Measurements from ENCODE around the gene RND3.

RND3 gene

GRCh38 chr2:150475479-150476250 is 11.8 kb downstream of the RND3 start:
- DNase-seq = no peak

DNA sequence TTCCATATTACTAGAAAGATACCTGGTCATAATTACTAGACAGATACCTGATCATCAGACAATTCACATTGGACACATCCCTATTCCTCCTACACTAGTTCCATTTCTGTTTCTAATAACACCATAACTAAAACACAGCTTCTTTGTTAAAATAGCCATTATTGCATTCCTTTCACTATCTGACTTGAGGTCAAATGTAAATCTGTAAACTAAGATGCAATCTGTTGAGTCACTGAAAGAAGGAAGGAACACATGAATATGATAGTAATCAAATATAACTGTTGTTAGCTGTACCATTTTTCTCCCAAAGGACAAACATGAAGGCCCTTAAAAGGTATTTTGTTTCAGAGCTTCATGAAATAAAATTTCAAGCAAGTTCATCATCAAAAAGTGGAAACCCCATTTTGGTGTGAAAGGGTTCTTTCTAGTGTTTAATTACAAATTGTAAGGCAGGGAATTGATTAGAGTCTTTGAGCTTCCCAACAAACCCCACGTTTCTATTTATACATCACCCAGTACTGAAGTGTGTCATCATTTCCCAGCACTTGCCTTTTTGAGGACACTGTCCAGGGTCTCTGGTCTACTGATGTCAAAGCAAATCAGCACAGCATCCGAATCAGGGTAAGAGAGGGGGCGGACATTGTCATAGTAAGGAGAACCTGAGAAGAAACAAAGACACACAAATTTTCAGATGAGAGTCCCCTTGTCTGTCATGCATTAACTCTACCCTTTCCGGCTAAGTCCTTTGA is 13.0 kb downstream of the RND3 start:
- no peak for DNase-seq

DNA sequence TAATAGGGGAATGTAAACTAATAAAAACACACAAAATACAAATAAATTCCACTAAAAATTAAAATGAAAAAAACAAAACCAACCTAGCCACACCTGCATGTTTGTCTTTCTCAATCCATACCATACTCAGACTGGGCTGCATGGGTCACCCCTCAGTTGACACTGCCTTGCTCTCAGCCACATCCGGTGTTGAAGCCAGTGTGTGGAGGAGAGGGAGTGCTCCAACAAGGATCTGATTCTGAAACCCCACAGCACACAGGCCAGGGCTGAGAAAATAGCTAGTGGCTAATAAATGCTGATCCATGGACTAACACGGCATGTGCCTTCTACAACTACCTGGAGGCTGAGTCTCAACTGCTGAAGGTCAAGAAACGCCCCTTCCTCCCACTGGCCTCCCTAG is 13.7 kb downstream of the RND3 start:
- DNase-seq = no peak

DNA sequence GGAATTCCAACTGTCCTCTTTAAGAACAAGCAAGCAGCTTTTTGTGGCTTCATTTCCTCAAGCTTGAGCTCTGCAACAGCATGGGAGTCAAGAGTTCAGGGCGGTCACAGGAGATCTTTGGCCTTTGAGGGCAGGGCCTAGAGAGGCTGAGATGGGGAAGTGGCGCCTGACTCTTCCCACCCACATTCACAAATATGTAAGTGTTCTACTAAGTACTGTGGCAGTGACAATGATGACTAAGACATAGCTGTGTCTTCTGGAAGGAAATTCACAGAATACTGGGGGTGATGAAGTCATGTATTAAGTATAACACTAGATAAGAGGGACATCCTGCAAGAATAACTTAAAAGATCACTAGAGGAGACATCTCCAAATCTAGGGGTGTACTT is 15.0 kb downstream of the RND3 start:
- DNase-seq = no peak

DNA sequence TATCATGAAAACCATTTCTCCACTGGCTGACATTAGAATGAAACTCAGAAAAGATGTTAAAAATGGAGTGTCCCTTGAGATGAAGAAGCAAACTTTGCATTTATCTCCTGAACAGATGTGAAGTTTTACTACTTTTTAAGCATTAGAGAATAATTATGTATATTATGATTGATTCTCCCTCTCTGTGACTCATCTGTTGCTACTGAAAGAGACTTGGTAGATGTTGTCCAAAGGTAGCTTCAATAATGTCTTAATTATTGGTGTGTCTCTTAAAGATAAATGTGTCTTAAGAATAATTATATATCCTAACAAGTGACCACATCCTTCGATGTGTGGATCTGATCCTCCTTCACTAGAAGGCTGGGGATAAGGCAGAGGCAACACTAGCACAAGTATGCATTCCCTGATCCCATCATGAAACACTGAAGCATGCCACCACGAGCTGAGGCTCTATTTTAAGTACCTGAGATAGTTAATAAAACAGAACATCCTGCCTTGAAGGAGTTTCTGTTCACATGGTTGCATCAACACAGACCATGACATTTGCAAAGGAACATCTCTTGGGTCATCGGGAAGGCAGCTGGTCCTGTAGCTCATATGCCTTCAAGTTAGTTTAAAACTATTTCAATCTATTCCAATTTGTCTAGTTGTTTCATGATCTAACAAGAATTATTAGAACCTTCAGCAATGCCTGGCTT is 15.5 kb downstream of the RND3 start:
- no peak for DNase-seq

DNA sequence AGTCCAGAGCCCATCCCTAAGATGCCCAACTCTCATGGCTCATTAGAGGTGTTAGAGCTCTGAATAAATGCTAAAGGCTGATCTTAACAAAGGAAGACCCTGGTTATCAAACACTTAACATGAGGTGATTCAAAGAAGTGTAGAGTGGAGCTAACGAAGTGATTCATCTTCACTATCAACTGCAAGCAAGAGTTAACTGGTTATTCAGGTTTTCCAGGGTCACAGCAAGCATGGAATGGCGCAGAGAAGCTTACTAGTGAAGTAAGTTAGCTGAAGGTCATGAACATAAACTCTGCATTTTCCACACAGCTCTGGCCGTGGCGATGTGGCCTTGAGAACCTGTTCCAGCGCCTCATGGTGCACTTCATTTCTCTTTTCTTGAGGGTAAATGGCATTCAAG is 17.0 kb downstream of the RND3 start:
- no peak for DNase-seq

GRCh38 chr2:150469706-150470274 is 17.7 kb downstream of the RND3 start:
- DNase-seq = no peak

DNA sequence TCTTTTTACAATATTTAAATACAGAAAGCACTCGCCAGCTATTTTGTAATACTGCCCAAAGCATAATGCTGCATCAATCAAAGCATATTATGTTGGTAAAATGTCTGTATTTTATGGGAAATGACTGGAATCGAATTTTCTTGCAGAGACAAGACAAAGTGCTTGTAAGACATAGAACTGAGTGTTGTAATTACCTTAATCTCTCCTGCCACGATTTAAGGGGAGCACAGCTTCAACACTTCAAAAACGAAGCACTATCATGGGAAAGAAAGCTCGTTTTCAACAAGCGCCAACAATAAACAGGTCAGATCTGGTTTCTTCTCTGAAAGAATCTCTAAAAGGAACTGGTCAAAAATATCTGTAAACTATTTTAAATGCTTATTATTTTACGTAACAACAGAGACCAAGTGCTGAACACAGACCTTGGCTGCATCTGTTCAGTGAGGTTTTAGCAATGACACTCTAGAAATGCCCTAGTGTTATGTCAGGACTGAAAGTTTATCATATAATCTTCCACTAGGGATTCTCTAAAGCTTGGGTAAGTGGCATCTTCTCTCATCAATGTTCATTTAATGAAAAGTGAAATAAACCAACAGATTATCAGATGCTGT is 19.0 kb downstream of the RND3 start:
- DNase-seq = no peak

GRCh38 chr2:150467621-150467963 is 19.9 kb downstream of the RND3 start:
- DNase-seq = no peak

- no peak for DNase-seq
Measured at GRCh38 chr2:150466741-150467620, 20.5 kb downstream of the RND3 start.

DNA sequence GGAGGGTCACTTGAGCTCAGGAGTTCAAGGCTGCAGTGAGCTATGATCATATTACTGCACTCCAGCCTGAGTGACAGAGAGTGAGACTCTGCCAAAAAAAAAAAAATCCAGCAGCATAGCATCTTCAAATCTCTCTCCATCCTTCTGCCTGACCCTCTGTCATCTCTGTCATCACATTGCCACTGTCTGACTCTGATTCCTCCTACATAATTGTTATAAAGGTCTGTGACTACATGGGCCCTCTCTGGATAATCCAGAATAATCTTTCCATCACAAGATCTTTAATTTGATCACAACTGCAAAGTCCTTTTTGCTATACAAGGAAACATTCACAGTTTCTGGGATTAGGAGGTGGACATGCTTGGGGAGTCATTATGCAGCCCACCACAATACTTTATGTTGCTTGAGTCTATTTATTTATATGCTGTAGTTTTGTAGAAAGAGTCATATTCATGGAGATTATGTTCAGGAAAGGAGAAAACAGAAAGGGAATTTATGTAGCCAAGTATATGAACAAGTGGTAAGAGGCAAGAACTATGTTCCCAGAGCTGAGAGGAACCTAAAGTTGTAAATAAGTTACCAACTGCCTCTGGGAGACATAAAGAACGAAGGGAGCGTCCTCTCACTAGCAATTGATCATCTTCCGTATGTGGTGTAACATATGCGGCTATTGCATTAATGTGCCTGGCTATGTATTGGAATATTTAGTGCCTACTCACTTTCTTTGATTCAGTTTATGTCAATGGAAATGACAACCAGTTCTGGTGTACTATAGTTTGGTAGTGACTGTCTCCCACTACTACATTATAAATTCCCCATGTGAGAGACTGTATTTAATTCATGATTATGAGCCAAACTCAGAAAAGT is 21.5 kb downstream of the RND3 start:
- DNase-seq = no peak

DNA sequence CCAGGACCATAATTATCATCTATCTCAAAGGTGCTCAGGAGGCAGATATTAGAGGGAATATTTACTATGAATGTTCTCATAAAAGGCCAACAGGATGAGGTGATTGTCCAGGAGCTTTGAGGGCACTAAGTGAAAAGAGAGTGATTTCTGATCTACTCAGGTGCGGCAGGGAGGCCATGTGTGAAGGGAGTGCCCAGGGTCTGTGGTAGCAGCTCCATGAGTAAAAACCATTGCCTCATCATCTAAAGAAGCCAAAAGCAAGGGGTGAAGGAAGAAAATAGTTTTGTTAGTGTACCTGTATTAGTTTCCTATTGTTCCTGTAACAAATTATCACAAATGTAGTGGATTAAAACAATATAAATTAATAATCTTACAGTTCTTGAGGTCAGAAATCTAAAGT is 22.5 kb downstream of the RND3 start:
- DNase-seq = no peak

GRCh38 chr2:150464270-150464669 is 23.2 kb downstream of the RND3 start:
- no peak for DNase-seq

DNA sequence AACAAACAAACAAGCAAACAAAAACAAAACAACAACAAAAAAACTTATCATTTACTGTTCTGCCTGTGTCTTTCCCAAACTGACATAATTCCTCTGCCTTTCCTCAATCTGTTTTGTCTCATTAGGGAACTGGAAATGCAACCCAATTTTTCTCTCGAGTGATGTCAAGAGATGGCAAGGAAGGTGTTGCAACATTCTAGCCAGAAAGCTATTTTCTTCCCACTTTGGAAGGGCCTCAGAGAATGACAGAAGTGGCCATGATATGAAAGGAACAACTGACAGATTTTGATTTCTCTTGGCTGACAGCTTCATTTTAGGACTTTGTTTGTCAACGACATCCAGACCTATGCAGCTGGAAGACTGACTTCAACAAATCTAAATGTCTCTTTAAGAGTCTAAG is 24.7 kb downstream of the RND3 start:
- DNase-seq = no peak

GRCh38 chr2:150459281-150459680 is 28.2 kb downstream of the RND3 start:
- no peak for DNase-seq

DNA sequence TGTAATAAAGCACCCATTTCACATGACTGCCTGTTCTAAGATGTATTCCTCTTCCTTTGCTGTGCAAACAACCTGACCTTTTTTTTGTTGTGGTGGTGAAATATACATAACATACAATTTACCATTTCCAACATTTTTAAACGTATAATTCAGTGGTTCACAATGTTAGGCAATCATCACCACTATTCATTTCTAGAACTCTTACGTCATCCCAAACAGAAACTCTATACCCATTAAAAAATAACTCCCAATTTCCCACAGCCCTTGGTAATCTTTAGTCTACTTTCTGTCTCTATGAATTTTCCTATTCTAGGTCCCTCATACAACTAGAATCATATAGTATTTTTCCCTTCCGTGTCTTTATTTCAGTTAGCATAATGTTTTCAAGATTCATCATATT is 36.7 kb downstream of the RND3 start:
- no peak for DNase-seq

DNA sequence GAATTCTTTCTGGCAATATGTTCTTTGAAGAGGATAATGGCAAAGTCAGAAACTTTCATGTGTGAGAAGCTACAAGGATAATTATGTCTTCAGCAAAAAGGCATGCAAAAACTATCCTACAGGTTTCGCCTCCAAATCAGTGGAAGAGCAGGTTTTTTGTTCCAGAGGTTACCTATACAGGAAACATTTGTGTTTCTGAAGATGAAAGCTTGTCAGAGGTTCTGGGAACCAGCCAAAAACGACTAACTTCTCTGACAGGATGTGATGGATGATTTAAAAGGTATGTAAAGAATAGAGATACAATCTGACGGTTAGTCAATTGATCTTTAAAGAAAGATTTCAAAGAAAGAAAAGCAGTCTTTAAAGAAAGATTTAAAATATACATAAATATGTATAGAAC is 37.6 kb downstream of the RND3 start:
- no peak for DNase-seq

GRCh38 chr2:150445398-150445797 is 42.1 kb downstream of the RND3 start:
- no peak for DNase-seq

GRCh38 chr2:150442484-150442883 is 45.0 kb downstream of the RND3 start:
- DNase-seq = no peak

DNA sequence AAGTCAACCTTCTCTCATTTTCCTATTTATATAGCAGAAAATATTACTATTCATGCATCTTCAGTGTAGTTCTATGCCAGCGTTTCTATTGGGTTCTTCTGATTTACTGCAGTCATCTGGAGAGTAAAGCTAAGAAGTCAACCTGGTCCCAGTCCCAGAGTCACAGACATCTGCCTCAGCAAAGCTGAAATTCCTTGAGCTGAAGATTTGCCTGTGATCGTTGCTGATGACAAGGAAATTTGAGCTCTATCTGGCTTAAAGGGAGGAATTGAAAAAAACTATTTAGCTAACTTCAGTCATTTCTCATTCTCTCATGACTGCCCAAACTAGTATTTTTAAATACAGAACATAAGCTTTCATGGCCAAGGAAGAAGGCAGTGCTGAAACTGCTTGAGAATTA is 45.7 kb downstream of the RND3 start:
- DNase-seq = no peak

DNA sequence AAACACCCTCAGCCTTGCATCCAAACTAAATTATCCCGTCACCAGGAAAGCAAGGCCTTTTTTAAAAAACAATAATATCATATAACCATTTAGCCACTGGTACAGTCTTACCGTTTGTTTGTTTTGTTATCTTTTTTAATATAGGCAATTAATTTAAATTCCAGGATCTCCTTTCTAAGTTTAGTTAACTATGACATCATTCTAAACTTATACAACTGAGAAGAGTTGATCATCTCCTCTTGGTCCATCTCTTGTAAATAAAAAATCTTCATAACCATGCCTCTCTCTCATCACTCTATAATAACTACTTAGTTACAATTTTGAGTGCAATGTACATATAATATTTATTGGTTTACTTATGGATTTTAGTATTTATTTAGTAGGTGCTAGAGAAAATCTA is 46.2 kb downstream of the RND3 start:
- no peak for DNase-seq

Measured in GOT3 (cell line).